CD4-positive, CD25-positive, alpha-beta regulatory T cell (primary cell): ENCODE data around the gene POU2F3. TPM values are rescaled to one million over a fixed set of nuclear protein-coding genes. Genes with fewer than 3 reads are reported as not detected.
A peak's percentile ranks its signal among the peaks of the same experiment; 100 is the strongest.

Experiments used
- ATAC-seq, 2 donors: fragments of 150-1000 bp; cut with Tn5 transposase; one replicate each; pipeline ENCODE4 v1.10.0; 2021; ENCODE audit warnings: low read depth in 2 of 2, moderate number of reproducible peaks in 2 of 2, moderate library complexity in 1 of 2
- DNase-seq, 3 donors: peaks; one replicate each; pipeline versions ENCODE4 v3.0.0 to v3.0.0-alpha.2; 2012 to 2022; ENCODE audit warnings: mixed read lengths in 1 of 3
- H3K27ac ChIP-seq: one replicate; pipeline ENCODE4 v1.7.0; 2013; ENCODE audit warnings: mild to moderate bottlenecking, low read length; ENCODE audit not compliant: insufficient read depth, poor library complexity, severe bottlenecking
- H3K27me3 ChIP-seq: one replicate; pipeline ENCODE4 v1.7.0; 2013; ENCODE audit warnings: low read length; ENCODE audit not compliant: control insufficient read depth, insufficient read depth
- H3K36me3 ChIP-seq: one replicate; pipeline ENCODE4 v1.7.0; 2013; ENCODE audit warnings: mild to moderate bottlenecking, low read length, moderate library complexity; ENCODE audit not compliant: control insufficient read depth, insufficient read depth
- H3K4me1 ChIP-seq: 2 replicates; pipeline ENCODE4 v1.7.0; 2013; ENCODE audit warnings: mild to moderate bottlenecking, low read length; ENCODE audit not compliant: insufficient read depth, control insufficient read depth, poor library complexity, severe bottlenecking
- H3K4me3 ChIP-seq: one replicate; pipeline ENCODE4 v1.7.0; 2013; ENCODE audit warnings: low read depth, mild to moderate bottlenecking, low read length, moderate library complexity
- H3K9me3 ChIP-seq, 2 experiments: 1 replicate in 1 of 2; 2 replicates in 1 of 2; pipeline ENCODE4 v1.7.0; 2013; ENCODE audit warnings: low read length in 2 of 2, mild to moderate bottlenecking in 1 of 2, moderate library complexity in 1 of 2; ENCODE audit not compliant: control insufficient read depth in 2 of 2
- H3K27ac Mint-ChIP-seq, 3 donors: one replicate each; pipeline ENCODE4 v1.8.0; 2020 to 2022; ENCODE audit warnings: mild to moderate bottlenecking in 3 of 3, mixed read lengths in 3 of 3, moderate library complexity in 2 of 3
- H3K27me3 Mint-ChIP-seq: one replicate; pipeline ENCODE4 v1.8.0; 2022; ENCODE audit warnings: mild to moderate bottlenecking, mixed read lengths
- H3K36me3 Mint-ChIP-seq: one replicate; pipeline ENCODE4 v1.8.0; 2020; ENCODE audit warnings: mixed read lengths
- H3K4me1 Mint-ChIP-seq, 4 donors: one replicate each; pipeline ENCODE4 v1.8.0; 2020 to 2022; ENCODE audit warnings: mixed read lengths in 4 of 4, mild to moderate bottlenecking in 1 of 4
- H3K4me3 Mint-ChIP-seq, 4 donors: one replicate each; pipeline ENCODE4 v1.8.0; 2020 to 2022; ENCODE audit warnings: mild to moderate bottlenecking in 4 of 4, mixed read lengths in 4 of 4, moderate library complexity in 3 of 4
- H3K9me3 Mint-ChIP-seq, 7 donors: one replicate each; pipeline ENCODE4 v1.8.0; 2020 to 2022; ENCODE audit warnings: mixed read lengths in 7 of 7, mild to moderate bottlenecking in 3 of 7, moderate library complexity in 2 of 7
- polyA plus RNA-seq, 4 donors: library from polyadenylated mRNA; unstranded; fragments of 300-500 nt; fragmentation: Illumina TruSeq; gene quantifications; one replicate each; pipeline ENCODE4 v1.2.3, GENCODE V29; 2021
- total RNA-seq: library from RNA; stranded (reverse); gene quantifications from one replicate; pipeline ENCODE4 v1.2.3, GENCODE V29; 2022

POU2F3 gene
- total RNA-seq (not detected), polyA plus RNA-seq (not detected)

- peaks cover 0 to 1% (median 0%) of the 10 kb centered on the region in 7 donors for H3K9me3 Mint-ChIP-seq
- DNase-seq: no peak
- H3K9me3 ChIP-seq: no peaks in the 10 kb centered on the region
- no peak within 1 kb of the TSS for H3K4me3 ChIP-seq
- no peak within 1 kb of the TSS for H3K27ac ChIP-seq
- peaks cover 0 to 8% (median 2%) of the 10 kb centered on the region in 4 donors for H3K4me1 Mint-ChIP-seq
- no peak for ATAC-seq
- no peak within 1 kb of the TSS for H3K4me3 Mint-ChIP-seq
- H3K27ac Mint-ChIP-seq: peak within 1 kb of the TSS in 1 of 3 donors; percentile 57
- H3K36me3 ChIP-seq: no peaks in the 10 kb centered on the region
- peaks cover 57% of the 10 kb centered on the region for H3K27me3 Mint-ChIP-seq
- H3K27me3 ChIP-seq: peaks cover 10% of the 10 kb centered on the region
- no peaks in the 10 kb centered on the region for H3K36me3 Mint-ChIP-seq
- H3K4me1 ChIP-seq: no peaks in the 10 kb centered on the region
Observed at GRCh38 chr11:120239713-120240640, at the start of gene POU2F3. POU2F3 (plus strand) TSS chr11:120240140; CDS start chr11:120240344, 204 bp downstream.

- H3K4me1 ChIP-seq: no peaks in the 10 kb centered on the region
- H3K4me3 Mint-ChIP-seq: no peak overlapping the region
- no peaks in the 10 kb centered on the region for H3K36me3 ChIP-seq
- no peak overlapping the region for H3K27ac ChIP-seq
- no peak for DNase-seq
- no peaks in the 10 kb centered on the region for H3K27me3 ChIP-seq
- H3K9me3 ChIP-seq: no peaks in the 10 kb centered on the region
- no peak overlapping the region for H3K4me3 ChIP-seq
- no peak for ATAC-seq
- H3K27ac Mint-ChIP-seq: no peak overlapping the region
- peaks cover 0 to 2% (median 0%) of the 10 kb centered on the region in 7 donors for H3K9me3 Mint-ChIP-seq
- no peaks in the 10 kb centered on the region for H3K4me1 Mint-ChIP-seq
- H3K36me3 Mint-ChIP-seq: no peaks in the 10 kb centered on the region
- peaks cover 17% of the 10 kb centered on the region for H3K27me3 Mint-ChIP-seq
Observed at GRCh38 chr11:120191058-120191457, 48.9 kb upstream of the POU2F3 start.

- no peak for ATAC-seq
- Mint-ChIP-seq H3K36me3 (no peaks in the 10 kb centered on the region), H3K4me3 (no peak overlapping the region), H3K9me3 (peaks cover 0 to 2% (median 0%) of the 10 kb centered on the region in 7 donors), H3K27me3 (peaks cover 10% of the 10 kb centered on the region), H3K4me1 (no peaks in the 10 kb centered on the region), H3K27ac (no peak overlapping the region)
- H3K36me3 ChIP-seq: no peaks in the 10 kb centered on the region
- no peaks in the 10 kb centered on the region for H3K27me3 ChIP-seq
- H3K4me3 ChIP-seq: no peak overlapping the region
- H3K9me3 ChIP-seq: no peaks in the 10 kb centered on the region
- DNase-seq: no peak
- no peak overlapping the region for H3K27ac ChIP-seq
- no peaks in the 10 kb centered on the region for H3K4me1 ChIP-seq
Observed at GRCh38 chr11:120192831-120193625, 46.9 kb upstream of the POU2F3 start.

- no peaks in the 10 kb centered on the region for H3K36me3 ChIP-seq
- no peaks in the 10 kb centered on the region for H3K9me3 ChIP-seq
- no peak overlapping the region for H3K27ac Mint-ChIP-seq
- H3K4me3 ChIP-seq: no peak overlapping the region
- no peaks in the 10 kb centered on the region for H3K9me3 Mint-ChIP-seq
- H3K36me3 Mint-ChIP-seq: no peaks in the 10 kb centered on the region
- peaks cover 5% of the 10 kb centered on the region for H3K27me3 Mint-ChIP-seq
- H3K27ac ChIP-seq: no peak overlapping the region
- no peaks in the 10 kb centered on the region for H3K4me1 ChIP-seq
- no peak overlapping the region for H3K4me3 Mint-ChIP-seq
- DNase-seq (no peak), ATAC-seq (no peak)
- no peaks in the 10 kb centered on the region for H3K4me1 Mint-ChIP-seq
- no peaks in the 10 kb centered on the region for H3K27me3 ChIP-seq
Observed at GRCh38 chr11:120194166-120194565, 45.8 kb upstream of the POU2F3 start.

GRCh38 chr11:120195601-120196320 lies 44.2 kb upstream of the POU2F3 start:
- no peak overlapping the region for H3K4me3 ChIP-seq
- no peaks in the 10 kb centered on the region for H3K27me3 ChIP-seq
- no peak for ATAC-seq
- H3K4me1 ChIP-seq: no peaks in the 10 kb centered on the region
- H3K27ac ChIP-seq: no peak overlapping the region
- H3K9me3 Mint-ChIP-seq: no peaks in the 10 kb centered on the region
- DNase-seq: no peak
- no peaks in the 10 kb centered on the region for H3K36me3 Mint-ChIP-seq
- no peak overlapping the region for H3K4me3 Mint-ChIP-seq
- no peaks in the 10 kb centered on the region for H3K9me3 ChIP-seq
- H3K27me3 Mint-ChIP-seq: peaks cover 12% of the 10 kb centered on the region
- H3K4me1 Mint-ChIP-seq: no peaks in the 10 kb centered on the region
- H3K36me3 ChIP-seq: no peaks in the 10 kb centered on the region
- H3K27ac Mint-ChIP-seq: peak overlapping the region in 1 of 3 donors; percentile 33

GRCh38 chr11:120196826-120197225 lies 43.1 kb upstream of the POU2F3 start:
- no peaks in the 10 kb centered on the region for H3K36me3 ChIP-seq
- Mint-ChIP-seq H3K36me3 (no peaks in the 10 kb centered on the region), H3K4me3 (no peak overlapping the region)

GRCh38 chr11:120197251-120197891 lies 42.6 kb upstream of the POU2F3 start:
- Histone ChIP-seq H3K36me3 (no peaks in the 10 kb centered on the region), H3K27ac (no peak overlapping the region), H3K27me3 (no peaks in the 10 kb centered on the region), H3K9me3 (no peaks in the 10 kb centered on the region), H3K4me1 (no peaks in the 10 kb centered on the region), H3K4me3 (no peak overlapping the region)
- DNase-seq (no peak), ATAC-seq (no peak)
- H3K4me3 Mint-ChIP-seq: no peak overlapping the region
- H3K27me3 Mint-ChIP-seq: peaks cover 16% of the 10 kb centered on the region
- no peaks in the 10 kb centered on the region for H3K36me3 Mint-ChIP-seq
- no peaks in the 10 kb centered on the region for H3K9me3 Mint-ChIP-seq
- no peaks in the 10 kb centered on the region for H3K4me1 Mint-ChIP-seq
- no peak overlapping the region for H3K27ac Mint-ChIP-seq

More at GRCh38 chr11:120196826-120197225, 43.1 kb upstream of the POU2F3 start:
- Mint-ChIP-seq H3K4me1 (no peaks in the 10 kb centered on the region), H3K27ac (no peak overlapping the region), H3K27me3 (peaks cover 16% of the 10 kb centered on the region), H3K9me3 (no peaks in the 10 kb centered on the region)
- DNase-seq (no peak), ATAC-seq (no peak)
- no peaks in the 10 kb centered on the region for H3K27me3 ChIP-seq
- no peaks in the 10 kb centered on the region for H3K4me1 ChIP-seq
- no peak overlapping the region for H3K27ac ChIP-seq
- H3K9me3 ChIP-seq: no peaks in the 10 kb centered on the region
- no peak overlapping the region for H3K4me3 ChIP-seq
